ENCODE measurements around the gene NCR3LG1. TPM values are rescaled to one million over a fixed set of nuclear protein-coding genes. Genes with fewer than 3 reads are reported as not detected.
A peak's percentile ranks its signal among the peaks of the same experiment; 100 is the strongest.

The NCR3LG1 gene
- total RNA-seq, 2 donors from 2014 or later, result 3.1 to 4.1 TPM

DNA sequence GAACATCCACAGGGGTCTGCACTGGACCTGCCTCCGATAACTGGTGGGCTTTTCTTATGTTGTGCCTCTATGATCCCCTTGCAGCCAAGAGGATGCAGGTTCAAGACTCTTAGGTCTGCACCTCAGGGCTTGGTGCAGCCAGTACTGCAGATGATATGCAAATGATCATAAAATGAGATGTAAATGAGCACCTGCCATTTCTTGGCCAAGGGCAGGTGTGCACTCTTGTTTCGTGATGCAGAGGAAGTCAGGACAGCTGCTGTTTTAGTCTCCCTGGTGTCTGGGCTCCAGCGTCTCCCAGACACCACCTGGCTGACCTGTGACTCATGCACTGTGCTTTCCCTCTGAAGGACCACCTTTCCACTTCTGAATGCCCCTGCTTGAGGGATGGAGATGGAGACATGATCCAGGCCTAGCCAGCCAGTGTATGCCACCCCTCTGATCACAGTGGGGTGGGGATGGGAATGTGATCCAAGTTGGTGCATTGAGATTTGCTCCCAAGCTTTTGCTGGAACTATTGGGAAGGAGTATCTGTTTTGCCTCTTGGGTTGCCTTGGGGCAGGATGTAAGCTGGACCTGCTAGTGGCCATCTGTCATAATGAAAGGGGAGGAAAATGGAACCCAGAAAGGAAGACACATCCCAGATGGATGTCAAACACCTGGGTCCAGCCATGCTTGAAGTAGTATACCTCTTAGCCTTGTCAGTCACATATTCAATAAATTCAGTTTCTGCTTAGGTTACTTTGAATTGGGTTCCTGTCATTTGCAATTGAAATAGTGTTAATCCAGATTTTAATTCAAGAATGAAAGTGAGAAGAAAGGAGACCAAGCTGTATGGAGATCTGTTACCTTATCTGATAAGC lies 40.1 kb downstream of the NCR3LG1 start:
- Mint-ChIP-seq H3K4me1 (peaks cover 14% of the 10 kb centered on the region), H3K36me3 (ENCODE audit: low read depth) (no peaks in the 10 kb centered on the region), H3K27ac (no peak overlapping the region), H3K4me3 (peak overlapping the region; percentile 55), H3K27me3 (peaks cover 14% of the 10 kb centered on the region)
- H3K9me3 ChIP-seq (ENCODE audit: control insufficient read depth, low read length, poor library complexity, severe bottlenecking), result no peaks in the 10 kb centered on the region
- no peak for DNase-seq
- no peak for ATAC-seq

DNA sequence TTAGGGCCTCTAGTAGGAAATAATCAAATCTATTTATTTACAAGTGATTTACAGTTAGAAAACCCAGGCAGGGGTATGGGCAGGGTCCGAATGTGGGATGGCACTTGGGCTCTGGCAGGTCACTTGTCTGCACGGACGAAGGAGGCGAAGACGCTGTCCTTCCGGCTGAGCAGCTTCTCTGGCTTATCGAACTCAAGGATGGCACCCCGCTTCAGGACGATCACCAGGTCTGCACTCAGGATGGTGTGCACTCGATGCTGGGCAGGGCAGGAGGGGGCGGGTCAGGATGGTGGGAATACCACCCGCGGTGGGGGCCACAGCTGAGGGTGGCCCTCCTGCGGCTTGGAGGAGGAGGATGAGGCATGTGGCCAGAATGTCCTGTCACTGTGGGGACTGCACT lies 41.3 kb downstream of the NCR3LG1 start:
- ATAC-seq (no peak), DNase-seq (no peak)
- Mint-ChIP-seq H3K27me3 (peaks cover 14% of the 10 kb centered on the region), H3K27ac (no peak overlapping the region), H3K36me3 (ENCODE audit: low read depth) (no peaks in the 10 kb centered on the region), H3K4me3 (no peak overlapping the region), H3K4me1 (peaks cover 11% of the 10 kb centered on the region)
- H3K9me3 ChIP-seq (ENCODE audit: control insufficient read depth, low read length, poor library complexity, severe bottlenecking), result no peaks in the 10 kb centered on the region

DNA sequence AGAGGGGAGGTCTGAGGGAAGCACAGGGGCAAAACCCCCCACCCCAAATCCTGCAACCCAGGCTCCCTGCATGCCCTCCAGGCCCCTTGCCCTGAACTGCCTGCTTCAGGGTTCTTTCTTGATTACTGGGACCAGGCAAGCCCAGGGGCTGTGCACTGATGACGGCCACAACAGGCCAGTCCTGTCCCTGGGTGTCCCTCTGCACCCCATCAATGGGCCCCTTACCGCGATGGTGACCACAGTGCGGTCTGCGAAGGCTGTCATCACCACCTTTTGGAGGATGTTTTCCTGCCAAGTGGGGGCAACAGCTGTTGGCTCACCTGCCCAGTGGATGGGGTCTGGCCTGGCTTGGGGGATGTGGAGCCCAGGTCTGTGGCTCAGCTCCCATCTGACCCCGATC lies 41.9 kb downstream of the NCR3LG1 start:
- H3K9me3 ChIP-seq (ENCODE audit: control insufficient read depth, low read length, poor library complexity, severe bottlenecking), result no peaks in the 10 kb centered on the region
- Mint-ChIP-seq H3K4me3 (no peak overlapping the region), H3K4me1 (peaks cover 11% of the 10 kb centered on the region), H3K36me3 (ENCODE audit: low read depth) (no peaks in the 10 kb centered on the region), H3K27me3 (peaks cover 20% of the 10 kb centered on the region), H3K27ac (no peak overlapping the region)
- ATAC-seq (no peak), DNase-seq (no peak)

GRCh38 chr11:17394743-17395390 lies 43.3 kb downstream of the NCR3LG1 start:
- no peaks in the 10 kb centered on the region for H3K36me3 Mint-ChIP-seq (ENCODE audit: low read depth)
- peaks cover 7% of the 10 kb centered on the region for H3K4me1 Mint-ChIP-seq
- H3K9me3 ChIP-seq (ENCODE audit: control insufficient read depth, low read length, poor library complexity, severe bottlenecking), result no peaks in the 10 kb centered on the region
- no peak for DNase-seq
- ATAC-seq, result no peak
- H3K27ac Mint-ChIP-seq, result no peak overlapping the region
- no peak overlapping the region for H3K4me3 Mint-ChIP-seq
- peaks cover 22% of the 10 kb centered on the region for H3K27me3 Mint-ChIP-seq

GRCh38 chr11:17395554-17395961 lies 44.0 kb downstream of the NCR3LG1 start:
- H3K27ac Mint-ChIP-seq, result no peak overlapping the region
- ATAC-seq (no peak), DNase-seq (no peak)
- H3K27me3 Mint-ChIP-seq, result peaks cover 26% of the 10 kb centered on the region
- peaks cover 5% of the 10 kb centered on the region for H3K4me1 Mint-ChIP-seq
- H3K36me3 Mint-ChIP-seq (ENCODE audit: low read depth), result no peaks in the 10 kb centered on the region
- H3K4me3 Mint-ChIP-seq, result no peak overlapping the region
- no peaks in the 10 kb centered on the region for H3K9me3 ChIP-seq (ENCODE audit: control insufficient read depth, low read length, poor library complexity, severe bottlenecking)

- no peaks in the 10 kb centered on the region for H3K9me3 ChIP-seq (ENCODE audit: control insufficient read depth, low read length, poor library complexity, severe bottlenecking)
- DNase-seq (no peak), ATAC-seq (no peak)
- no peaks in the 10 kb centered on the region for H3K36me3 Mint-ChIP-seq (ENCODE audit: low read depth)
- H3K4me1 Mint-ChIP-seq, result peaks cover 5% of the 10 kb centered on the region
- peaks cover 26% of the 10 kb centered on the region for H3K27me3 Mint-ChIP-seq
- H3K4me3 Mint-ChIP-seq, result no peak overlapping the region
- H3K27ac Mint-ChIP-seq, result peak overlapping the region; percentile 51
Observed at GRCh38 chr11:17395978-17396377, 44.4 kb downstream of the NCR3LG1 start.

GRCh38 chr11:17396598-17397310 lies 45.2 kb downstream of the NCR3LG1 start:
- no peak for ATAC-seq
- peaks cover 5% of the 10 kb centered on the region for H3K4me1 Mint-ChIP-seq
- H3K4me3 Mint-ChIP-seq, result no peak overlapping the region
- DNase-seq, result no peak
- H3K9me3 ChIP-seq (ENCODE audit: control insufficient read depth, low read length, poor library complexity, severe bottlenecking), result no peaks in the 10 kb centered on the region
- no peaks in the 10 kb centered on the region for H3K36me3 Mint-ChIP-seq (ENCODE audit: low read depth)
- peaks cover 19% of the 10 kb centered on the region for H3K27me3 Mint-ChIP-seq
- H3K27ac Mint-ChIP-seq, result no peak overlapping the region

DNA sequence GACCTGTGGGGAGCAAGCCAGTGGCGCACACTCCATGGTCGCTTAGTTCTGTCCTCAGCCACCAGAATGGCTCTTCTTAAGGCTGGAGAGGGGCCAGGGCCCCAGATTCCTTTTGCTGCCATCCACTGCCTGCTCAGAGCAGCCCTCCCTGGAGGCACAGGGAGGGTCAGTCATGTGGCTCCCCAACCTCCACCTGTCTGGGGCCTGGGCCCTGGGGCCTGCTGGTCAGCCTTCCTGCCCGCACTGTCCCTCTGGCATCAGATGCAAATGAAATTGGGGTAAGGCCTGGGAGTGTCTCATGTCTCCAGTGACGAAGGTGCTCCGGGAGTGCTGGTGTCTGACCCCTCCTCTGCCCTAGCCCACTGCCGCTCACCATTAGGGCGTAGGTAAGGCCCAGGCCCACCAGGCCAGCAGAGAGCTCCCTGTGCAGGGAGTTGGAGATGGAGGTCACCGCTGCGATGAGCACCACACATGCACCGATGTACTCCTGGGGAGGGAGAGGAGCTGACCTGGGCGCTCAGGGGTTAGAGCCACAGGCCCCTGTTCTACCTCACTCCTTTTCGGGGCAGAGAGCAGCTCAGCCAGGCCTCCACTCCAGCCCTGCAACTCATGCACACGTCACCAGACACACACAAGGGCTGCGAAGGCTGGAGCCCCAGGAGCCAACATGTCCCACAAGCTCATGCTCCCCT lies 45.9 kb downstream of the NCR3LG1 start:
- Mint-ChIP-seq H3K27me3 (peaks cover 19% of the 10 kb centered on the region), H3K4me3 (no peak overlapping the region), H3K4me1 (peaks cover 5% of the 10 kb centered on the region), H3K36me3 (ENCODE audit: low read depth) (no peaks in the 10 kb centered on the region), H3K27ac (no peak overlapping the region)
- H3K9me3 ChIP-seq (ENCODE audit: control insufficient read depth, low read length, poor library complexity, severe bottlenecking), result no peaks in the 10 kb centered on the region
- ATAC-seq, result no peak
- DNase-seq, result no peak

- H3K27me3 Mint-ChIP-seq, result peaks cover 19% of the 10 kb centered on the region
- no peaks in the 10 kb centered on the region for H3K9me3 ChIP-seq (ENCODE audit: control insufficient read depth, low read length, poor library complexity, severe bottlenecking)
- no peak overlapping the region for H3K27ac Mint-ChIP-seq
- no peak overlapping the region for H3K4me3 Mint-ChIP-seq
- ATAC-seq, result no peak
- H3K36me3 Mint-ChIP-seq (ENCODE audit: low read depth), result no peaks in the 10 kb centered on the region
- DNase-seq, result no peak
- H3K4me1 Mint-ChIP-seq, result peaks cover 5% of the 10 kb centered on the region
Observed at GRCh38 chr11:17399236-17399635, 47.6 kb downstream of the NCR3LG1 start.

DNA sequence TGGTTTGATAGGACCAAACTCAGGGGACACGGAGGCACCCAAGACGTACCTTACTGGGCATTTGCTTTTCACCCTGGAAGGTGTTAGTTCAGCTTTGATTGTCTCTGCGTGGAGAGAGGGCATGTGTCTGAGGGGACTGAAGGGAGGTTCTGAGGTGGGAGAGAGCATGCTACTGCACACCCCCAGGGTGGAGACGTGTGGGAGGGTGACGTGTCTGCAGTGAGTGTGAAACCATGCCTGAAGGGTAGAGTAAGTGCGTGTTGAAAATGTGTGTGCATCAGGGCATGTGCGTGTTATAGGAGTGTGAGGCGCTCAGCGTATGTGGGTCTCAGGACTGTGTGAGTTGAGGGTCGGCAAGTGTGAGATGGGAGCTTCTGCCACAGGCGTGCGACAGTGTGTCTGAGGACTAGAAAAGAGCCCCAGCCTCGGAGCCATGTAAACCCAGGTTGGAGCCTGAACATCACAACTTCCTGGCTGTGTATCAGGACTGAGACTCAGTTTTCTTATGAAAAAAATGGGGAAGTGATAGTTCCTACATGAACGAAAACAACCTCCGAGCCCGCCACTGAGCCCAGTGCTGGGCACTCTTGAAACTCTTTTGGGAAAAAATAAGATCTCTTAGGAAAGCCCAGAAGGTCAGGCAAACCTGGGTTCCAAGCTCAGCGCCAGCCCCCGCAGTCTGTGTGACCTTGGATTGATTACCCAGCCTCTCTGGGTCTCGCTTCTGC lies 48.6 kb downstream of the NCR3LG1 start:
- no peaks in the 10 kb centered on the region for H3K9me3 ChIP-seq (ENCODE audit: control insufficient read depth, low read length, poor library complexity, severe bottlenecking)
- no peak for DNase-seq
- peaks cover 5% of the 10 kb centered on the region for H3K4me1 Mint-ChIP-seq
- H3K36me3 Mint-ChIP-seq (ENCODE audit: low read depth), result no peaks in the 10 kb centered on the region
- no peak overlapping the region for H3K27ac Mint-ChIP-seq
- H3K27me3 Mint-ChIP-seq, result peaks cover 19% of the 10 kb centered on the region
- no peak overlapping the region for H3K4me3 Mint-ChIP-seq
- ATAC-seq, result no peak

DNA sequence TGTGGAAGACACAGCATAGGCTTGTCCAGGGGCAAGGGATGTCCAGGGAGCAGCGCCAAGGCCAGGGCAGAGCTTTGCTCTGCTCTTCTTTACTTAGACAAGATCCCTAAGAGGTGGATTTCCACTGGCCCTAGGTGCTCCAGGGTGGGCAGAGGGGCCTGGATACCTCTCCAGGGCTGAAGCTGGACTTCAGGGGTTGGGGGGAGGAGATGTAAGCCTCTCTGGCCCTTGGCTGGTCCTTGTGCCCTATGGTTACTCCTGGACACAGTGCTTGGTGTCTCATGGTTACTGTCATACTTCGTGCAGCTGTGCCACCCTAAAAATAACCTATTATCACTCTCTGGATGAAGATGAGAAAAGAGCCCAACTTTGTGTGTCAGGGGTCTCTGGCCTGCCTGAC lies 49.7 kb downstream of the NCR3LG1 start:
- no peak for DNase-seq
- ATAC-seq, result no peak
- Mint-ChIP-seq H3K4me1 (peaks cover 3% of the 10 kb centered on the region), H3K27ac (no peak overlapping the region), H3K27me3 (peaks cover 15% of the 10 kb centered on the region), H3K36me3 (ENCODE audit: low read depth) (no peaks in the 10 kb centered on the region), H3K4me3 (no peak overlapping the region)
- no peaks in the 10 kb centered on the region for H3K9me3 ChIP-seq (ENCODE audit: control insufficient read depth, low read length, poor library complexity, severe bottlenecking)

GRCh38 chr11:17401841-17402240 lies 50.2 kb downstream of the NCR3LG1 start:
- H3K27me3 Mint-ChIP-seq, result peaks cover 11% of the 10 kb centered on the region
- DNase-seq, result no peak
- no peak overlapping the region for H3K4me3 Mint-ChIP-seq
- H3K27ac Mint-ChIP-seq, result no peak overlapping the region
- peaks cover 2% of the 10 kb centered on the region for H3K4me1 Mint-ChIP-seq
- ATAC-seq, result no peak
- no peaks in the 10 kb centered on the region for H3K9me3 ChIP-seq (ENCODE audit: control insufficient read depth, low read length, poor library complexity, severe bottlenecking)
- no peaks in the 10 kb centered on the region for H3K36me3 Mint-ChIP-seq (ENCODE audit: low read depth)

All from T-helper 17 cell (primary cell).